A549 treated with Mapracorat at 1 μM for 4 hours (cell line): ENCODE results near the gene TNFRSF1A. TPM values are rescaled to one million over a fixed set of nuclear protein-coding genes. Genes with fewer than 3 reads are reported as not detected.

Source experiments
- total RNA-seq: library from RNA; stranded (reverse); fragments of 200-300 nt; extraction: Qiagen RNA extraction; gene quantifications from 5 replicates; pipeline ENCODE4 v1.2.3, GENCODE V29; 2022

TNFRSF1A gene
- 409 to 630 TPM (median 493 TPM) in 5 replicates for total RNA-seq

GRCh38 chr12:6341417-6342139 lies at the start of gene TNFRSF1A:
TNFRSF1A (minus strand) TSS chr12:6342076; CDS start chr12:6341814, 262 bp downstream.

GRCh38 chr12:6383572-6384498 lies 42.0 kb upstream of the TNFRSF1A start, which contains the start of gene LTBR:
LTBR (plus strand) TSS chr12:6384162; CDS start chr12:6384359, 197 bp downstream.

GRCh38 chr12:6375269-6376078 lies 33.6 kb upstream of the TNFRSF1A start, which contains the start of gene SCNN1A:
SCNN1A (minus strand) TSS chr12:6375563; CDS start chr12:6374783, 780 bp downstream.

Other genes starting within 250 kb of the TNFRSF1A start
- 0.15 to 0.34 TPM (median 0.18 TPM) in 5 replicates for gene VWF, start 217.4 kb downstream of the TNFRSF1A start, total RNA-seq
- 247 to 271 TPM (median 270 TPM) in 5 replicates for gene CD9, start 141.7 kb downstream of the TNFRSF1A start, total RNA-seq
- 0.23 to 0.95 TPM (median 0.29 TPM) in 5 replicates for gene PLEKHG6, start 31.4 kb downstream of the TNFRSF1A start, total RNA-seq
- gene SCNN1A, start 33.5 kb upstream of the TNFRSF1A start, total RNA-seq = 19.9 to 30.2 TPM (median 26.5 TPM) in 5 replicates
- gene LTBR, start 42.1 kb upstream of the TNFRSF1A start, total RNA-seq = 199 to 249 TPM (median 243 TPM) in 5 replicates
- not detected in 5 replicates for gene CD27, start 102.9 kb upstream of the TNFRSF1A start, total RNA-seq
- gene TAPBPL, start 110.0 kb upstream of the TNFRSF1A start, total RNA-seq = 3.5 to 4.3 TPM (median 3.5 TPM) in 5 replicates
- gene VAMP1, start 128.6 kb upstream of the TNFRSF1A start, total RNA-seq = 9.8 to 13.4 TPM (median 12.1 TPM) in 5 replicates
- gene MRPL51, start 151.2 kb upstream of the TNFRSF1A start, total RNA-seq = 282 to 327 TPM (median 309 TPM) in 5 replicates
- gene NCAPD2, start 152.0 kb upstream of the TNFRSF1A start, total RNA-seq = 56.5 to 62.5 TPM (median 60.7 TPM) in 5 replicates
- 7,029 to 9,300 TPM (median 8,522 TPM) in 5 replicates for gene GAPDH, start 192.4 kb upstream of the TNFRSF1A start, total RNA-seq
- 1.6 to 2.5 TPM (median 2.2 TPM) in 5 replicates for gene IFFO1, start 214.0 kb upstream of the TNFRSF1A start, total RNA-seq
- 91.7 to 109 TPM (median 98.4 TPM) in 5 replicates for gene NOP2, start 226.2 kb upstream of the TNFRSF1A start, total RNA-seq